Left colon (tissue), 2 donors: Measurements from ENCODE around the gene ATIC. TPM values are rescaled to one million over a fixed set of nuclear protein-coding genes. Genes with fewer than 3 reads are reported as not detected.

Experiments used
- ATAC-seq: fragments of 200-7000 bp; cut with Tn5 transposase; one replicate; pipeline ENCODE4 v1.9.1; 2020; ENCODE audit warnings: mild to moderate bottlenecking, moderate library complexity
- DNase-seq, 2 donors: peaks; one replicate each; pipeline ENCODE4 v3.0.0-alpha.2; 2020
- intact Hi-C, 2 donors: fragments of 100-400 bp; cut with DNase I in 1 of 2; cut with micrococcal nuclease in 1 of 2; formaldehyde crosslinking; loops; one replicate each; pipeline versions ENCODE4 v1.11.2 to v1.14.0; 2022; cut with DNase I, micrococcal nuclease
- long read RNA-seq: library from polyadenylated mRNA; unstranded; transcript quantifications from one replicate; pipeline ENCODE4 v2.0.0, GENCODE V29; 2021
- total RNA-seq, 2 donors: library from RNA; stranded (reverse); fragmentation: NEBNext Ultra II Directional; extraction: Animal tissue kit (Norgen Biotek cat#: 25700); gene quantifications; one replicate each; pipeline ENCODE4 v1.2.1, GENCODE V29; 2021
- donor health status: DM: no; HTN: no; CAD: no.
- donor health status: DM: yes; HTN: yes; CAD: no.

The ATIC gene
- 10 to 100 TPM; 72.8 to 95.7 TPM for total RNA-seq
- long read RNA-seq, transcript ATIC-205 (15 exons, 2,275 nt), result minor isoform, 12 of 113 reads
- long read RNA-seq, transcript ATIC-201 (16 exons, 2,213 nt), result major isoform, 81 of 113 reads
- long read RNA-seq, partial matches to known transcripts, result 14 of 113 reads
- long read RNA-seq, other reads (novel, unspliced or antisense), result 4 of 113 reads

DNA sequence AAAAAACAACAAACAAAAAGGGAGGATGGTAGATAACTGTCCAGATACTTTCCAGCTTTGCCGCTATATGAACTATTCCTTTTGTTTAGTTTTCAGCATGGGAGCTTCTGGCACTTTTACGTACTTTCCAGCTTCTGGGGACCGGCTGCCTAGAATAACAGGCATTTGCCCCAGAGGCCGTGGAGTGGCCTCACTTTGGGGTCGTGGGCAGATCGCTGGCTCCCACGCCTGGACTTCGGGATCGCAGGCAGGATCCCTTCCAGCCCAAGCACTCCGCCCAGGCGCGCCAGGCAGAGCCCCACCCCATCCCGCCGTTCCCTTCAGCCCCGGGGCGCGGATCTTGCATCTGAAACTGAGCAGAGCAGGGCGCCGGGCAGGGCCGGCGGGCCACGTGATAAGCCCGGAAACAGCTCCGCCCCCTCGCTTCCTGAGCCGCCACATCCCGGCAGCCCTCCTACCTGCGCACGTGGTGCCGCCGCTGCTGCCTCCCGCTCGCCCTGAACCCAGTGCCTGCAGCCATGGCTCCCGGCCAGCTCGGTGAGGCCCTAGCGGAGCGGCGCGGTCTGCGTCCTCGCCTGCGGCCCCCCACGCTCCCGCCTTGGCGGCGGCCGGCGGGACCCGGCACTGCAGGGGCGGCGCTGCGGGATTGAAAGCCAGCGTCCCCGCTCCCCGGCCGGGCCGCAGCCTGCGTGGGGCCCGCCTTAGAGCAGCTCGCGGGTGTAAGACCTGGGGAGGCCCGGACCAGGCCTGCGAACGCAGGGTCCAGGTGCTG lies at the start of gene ATIC:
TSS of gene ATIC (plus strand) at position 435 of the 772 bp plus-strand sequence. CDS start at position 519, 84 bp downstream.
- intact Hi-C loops, result no loop called here
- ATAC-seq (peak; percentile 99), DNase-seq (peak; percentile 97 to 98)

DNA sequence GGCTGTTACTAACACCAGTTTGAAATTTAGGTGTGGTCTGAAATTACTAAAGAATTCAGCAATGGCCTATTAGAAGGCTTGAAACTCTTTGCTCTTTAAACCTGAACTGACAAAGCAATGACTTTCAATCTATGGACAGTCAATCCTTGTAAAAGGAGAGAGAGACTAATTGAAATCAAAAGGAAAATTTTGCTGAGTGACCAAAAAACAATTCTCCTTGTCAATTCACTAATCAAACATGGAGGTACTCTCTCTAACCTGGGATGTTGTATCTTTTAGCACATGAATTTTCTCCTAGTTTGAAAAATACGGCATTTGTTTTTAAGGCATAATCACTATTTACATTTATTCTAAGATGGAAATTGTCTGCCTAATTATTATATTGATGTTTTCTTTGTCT lies 49.6 kb upstream of the ATIC start:
- DNase-seq (no peak), ATAC-seq (no peak)
- intact Hi-C loops, result no loop called here

DNA sequence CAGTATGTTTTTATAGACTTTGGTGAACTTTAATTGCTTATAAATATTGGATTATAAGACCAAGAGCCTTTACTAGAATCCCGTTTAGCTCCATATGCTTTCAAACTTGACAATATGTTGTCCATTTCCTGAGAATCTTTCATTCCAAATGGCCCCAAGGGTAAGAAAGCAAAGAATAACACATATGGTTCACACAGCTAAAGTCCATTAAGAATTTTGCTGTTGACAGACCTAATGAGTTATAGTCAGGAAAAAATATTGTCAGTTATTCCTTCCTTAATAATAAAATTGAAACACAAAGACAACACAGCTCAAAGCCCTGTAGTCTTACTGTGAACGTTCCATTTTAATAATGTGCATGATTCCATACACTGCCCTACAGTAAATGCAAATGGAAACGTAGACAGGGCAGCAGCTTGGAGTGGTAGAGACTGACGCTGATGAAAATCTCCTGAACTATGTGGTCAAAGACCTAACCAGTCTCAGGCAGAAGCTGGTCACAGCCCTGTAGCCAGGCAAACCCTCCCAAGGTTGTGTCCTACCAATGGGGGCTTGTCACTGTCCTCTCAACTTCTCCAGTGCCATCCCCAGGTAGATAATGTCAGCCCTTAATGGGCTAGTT lies 49.0 kb upstream of the ATIC start:
- intact Hi-C loops, result no loop called here
- ATAC-seq, result no peak
- no peak for DNase-seq

DNA sequence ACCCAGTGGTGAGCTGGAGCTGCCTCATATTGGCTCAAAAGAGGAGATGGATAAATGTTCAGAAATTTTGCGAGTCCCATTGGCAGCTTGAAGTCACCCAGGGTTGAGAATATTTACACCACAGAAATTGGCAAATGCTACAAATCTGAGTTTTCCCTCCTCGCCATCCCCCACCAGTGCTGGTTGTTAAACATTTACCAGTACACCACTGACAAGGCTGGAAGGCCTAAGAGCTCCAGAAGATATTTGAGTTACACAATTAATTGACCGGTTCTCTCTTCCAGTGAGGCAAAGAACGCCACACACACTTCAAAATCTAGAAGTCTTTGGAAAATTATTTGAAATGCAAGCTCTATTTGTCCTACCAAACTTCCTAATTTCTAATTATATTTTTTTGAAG lies 47.5 kb upstream of the ATIC start:
- DNase-seq, result no peak
- intact Hi-C loops, result no loop called here
- ATAC-seq, result no peak

DNA sequence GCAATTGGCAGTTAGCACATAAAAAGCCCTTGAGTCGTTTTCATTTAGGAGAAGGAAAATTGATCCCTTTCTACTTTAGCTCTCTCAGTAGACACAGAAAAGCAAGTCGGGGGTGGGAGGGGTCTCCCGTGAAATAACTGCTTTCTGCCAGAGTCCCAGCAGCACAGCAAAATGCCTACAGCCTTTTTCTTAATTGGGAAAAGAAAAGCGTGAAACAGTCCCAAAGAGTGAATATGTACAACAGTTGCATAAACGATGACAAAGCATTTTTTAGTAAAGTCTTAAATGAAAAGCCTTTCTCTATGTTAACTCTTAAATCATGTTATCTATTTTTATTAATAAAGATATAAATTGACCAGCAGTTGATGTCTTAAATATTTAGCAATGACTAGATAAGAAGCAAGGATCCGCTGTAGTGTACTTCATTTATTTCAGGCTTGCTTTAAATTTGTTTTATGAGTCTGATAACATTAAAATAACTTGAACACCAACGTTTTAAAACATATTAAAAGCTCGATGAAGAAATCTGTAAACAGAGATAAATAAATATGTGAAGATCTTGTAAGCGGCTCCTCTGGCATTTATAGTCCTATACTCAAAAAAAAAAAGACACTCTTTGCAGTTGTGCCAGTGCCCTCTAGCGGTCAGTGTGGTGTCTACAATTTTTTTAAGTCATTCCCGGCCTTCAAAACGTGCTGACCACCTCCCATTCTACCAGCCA lies 42.3 kb upstream of the ATIC start:
- intact Hi-C loops, result no loop called here
- ATAC-seq, result no peak
- peak; percentile 36 to 73 for DNase-seq

DNA sequence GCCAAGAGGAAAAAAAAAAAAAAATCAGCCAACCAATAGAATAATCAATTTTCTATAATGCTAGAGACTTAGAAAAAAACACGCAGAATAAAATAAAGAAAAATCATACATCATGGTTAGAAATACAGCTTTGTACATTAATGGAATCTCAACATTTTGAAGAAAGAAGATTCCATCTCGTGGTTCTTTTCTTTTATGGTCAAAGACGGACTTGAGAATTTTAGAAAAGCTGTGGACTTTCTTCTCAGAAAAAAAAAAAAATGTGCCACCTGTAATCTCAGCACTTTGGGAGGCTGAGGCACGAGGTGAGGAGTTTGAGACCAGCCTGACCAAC lies 41.8 kb upstream of the ATIC start:
- intact Hi-C loops, result no loop called here
- DNase-seq (no peak), ATAC-seq (no peak)

GRCh38 chr2:215271446-215271845 lies 40.4 kb upstream of the ATIC start:
- ATAC-seq (no peak), DNase-seq (no peak)
- intact Hi-C loops, result no loop called here

GRCh38 chr2:215272918-215273317 lies 38.9 kb upstream of the ATIC start:
- DNase-seq (no peak), ATAC-seq (no peak)

GRCh38 chr2:215274829-215275228 lies 37.0 kb upstream of the ATIC start:
- intact Hi-C loops, result no loop called here
- ATAC-seq (no peak), DNase-seq (no peak)

More at GRCh38 chr2:215272918-215273317, 38.9 kb upstream of the ATIC start:
- intact Hi-C loops, result no loop called here

- intact Hi-C loops, result no loop called here
- no peak for ATAC-seq
- DNase-seq, result no peak
Observed at GRCh38 chr2:215275824-215276223, 36.0 kb upstream of the ATIC start.

DNA sequence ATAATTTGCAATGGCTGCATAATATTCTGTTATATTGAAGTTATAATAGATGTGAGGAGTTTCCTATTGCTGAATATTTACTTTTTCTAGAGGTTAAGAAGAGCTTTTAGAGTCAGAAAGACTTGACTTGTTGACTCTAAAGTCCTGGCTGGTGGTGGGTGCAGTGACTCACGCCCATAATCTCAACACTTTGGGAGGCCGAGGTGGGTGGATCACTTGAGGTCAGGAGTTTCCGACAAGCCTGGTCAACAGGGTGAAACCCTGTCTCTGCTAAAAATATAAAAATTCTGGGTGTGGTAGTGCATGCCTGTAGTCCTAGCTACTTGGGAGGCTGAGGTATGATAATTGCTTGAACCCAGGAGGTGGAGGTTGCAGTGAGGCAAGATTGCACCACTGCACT lies 33.9 kb upstream of the ATIC start:
- no peak for DNase-seq
- ATAC-seq, result no peak
- intact Hi-C loops, result no loop called here

GRCh38 chr2:215280326-215280725 lies 31.5 kb upstream of the ATIC start:
- ATAC-seq (no peak), DNase-seq (no peak)
- intact Hi-C loops, result no loop called here

DNA sequence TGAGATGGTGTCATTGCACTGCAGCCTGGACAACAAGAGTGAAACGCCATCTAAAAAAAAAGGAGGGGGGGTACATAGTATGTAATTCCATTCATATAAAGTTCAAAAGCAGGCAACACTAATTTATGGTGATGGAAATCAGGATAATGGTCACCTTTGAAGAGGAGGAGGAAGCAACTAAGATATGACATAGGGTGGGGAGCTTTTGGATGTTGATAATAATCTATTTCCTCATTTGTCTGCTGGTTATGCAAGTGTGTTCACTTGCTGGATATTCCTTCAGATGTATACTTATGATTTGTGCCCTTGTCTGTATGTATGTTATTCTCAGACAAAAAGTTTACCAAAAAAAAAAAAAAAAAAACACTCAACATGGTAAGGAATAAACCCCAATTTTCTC lies 28.6 kb upstream of the ATIC start:
- intact Hi-C loops, result no loop called here
- DNase-seq (no peak), ATAC-seq (no peak)

GRCh38 chr2:215286309-215286708 lies 25.6 kb upstream of the ATIC start:
- no peak for DNase-seq
- intact Hi-C loops, result no loop called here

GRCh38 chr2:215288112-215288815 lies 23.6 kb upstream of the ATIC start:
- ATAC-seq (no peak), DNase-seq (no peak)
- intact Hi-C loops, result no loop called here

More at GRCh38 chr2:215286309-215286708, 25.6 kb upstream of the ATIC start:
- ATAC-seq, result no peak

DNA sequence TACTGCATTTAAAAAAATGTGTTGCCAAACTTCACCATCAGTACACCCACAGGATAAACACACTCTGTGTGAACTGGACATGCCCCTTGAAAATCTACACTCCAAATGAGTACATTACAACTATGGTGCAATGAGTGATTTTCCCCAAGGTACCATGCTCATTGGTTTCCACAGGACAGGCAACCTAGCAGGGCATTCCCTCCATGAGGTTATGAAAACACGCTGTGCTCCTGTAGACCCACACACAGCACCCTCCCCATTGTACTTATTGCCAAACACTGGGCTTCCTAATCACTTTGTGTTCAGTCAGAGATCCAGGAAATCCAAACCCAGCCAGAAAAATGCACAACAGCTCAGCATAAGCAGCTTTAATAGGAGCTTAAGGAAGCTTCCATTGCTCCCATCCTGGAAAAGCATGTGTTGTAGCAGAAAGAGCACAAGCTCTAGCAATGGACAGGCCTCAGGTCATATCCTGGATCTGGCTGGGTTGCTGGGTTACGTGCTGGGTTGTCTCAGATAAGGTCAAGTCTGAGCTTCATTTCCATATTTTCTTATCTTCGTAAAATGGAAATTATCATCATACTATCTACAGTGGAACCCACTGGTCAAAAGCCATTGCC lies 20.8 kb upstream of the ATIC start:
- DNase-seq (no peak), ATAC-seq (no peak)
- intact Hi-C loops, result no loop called here

- intact Hi-C loops, result no loop called here
Observed at GRCh38 chr2:215293879-215294278, 18.0 kb upstream of the ATIC start.

DNA sequence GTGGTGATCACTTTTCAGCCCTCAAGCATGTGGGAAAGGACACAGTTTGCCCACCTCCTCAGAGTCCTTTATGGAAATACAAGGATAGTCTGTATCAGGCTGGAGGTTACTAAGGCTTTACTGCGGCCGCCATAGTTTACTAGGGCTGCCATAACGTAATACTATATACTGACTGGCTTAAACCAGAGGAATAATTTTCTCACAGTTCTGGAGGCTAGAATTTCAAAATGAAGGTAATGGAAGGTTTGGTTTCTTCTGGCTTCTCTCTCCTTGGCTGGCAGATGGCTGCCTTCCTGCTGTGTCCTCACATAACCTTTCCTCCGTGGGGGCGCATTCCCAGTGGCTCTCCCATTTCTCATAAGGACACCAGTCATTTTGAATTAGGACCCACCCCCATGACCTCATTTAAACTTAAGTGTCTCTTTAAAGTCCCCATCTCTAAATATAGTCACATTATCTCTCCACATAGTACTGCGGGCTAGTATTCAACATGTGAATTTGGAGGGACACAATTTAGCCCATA lies 12.5 kb upstream of the ATIC start:
- intact Hi-C loops, result no loop called here
- no peak for ATAC-seq
- DNase-seq, result no peak

More at GRCh38 chr2:215293879-215294278, 18.0 kb upstream of the ATIC start:
- DNase-seq (no peak), ATAC-seq (no peak)
